ENCODE measurements around the gene RNF11.

RNF11 gene

DNA sequence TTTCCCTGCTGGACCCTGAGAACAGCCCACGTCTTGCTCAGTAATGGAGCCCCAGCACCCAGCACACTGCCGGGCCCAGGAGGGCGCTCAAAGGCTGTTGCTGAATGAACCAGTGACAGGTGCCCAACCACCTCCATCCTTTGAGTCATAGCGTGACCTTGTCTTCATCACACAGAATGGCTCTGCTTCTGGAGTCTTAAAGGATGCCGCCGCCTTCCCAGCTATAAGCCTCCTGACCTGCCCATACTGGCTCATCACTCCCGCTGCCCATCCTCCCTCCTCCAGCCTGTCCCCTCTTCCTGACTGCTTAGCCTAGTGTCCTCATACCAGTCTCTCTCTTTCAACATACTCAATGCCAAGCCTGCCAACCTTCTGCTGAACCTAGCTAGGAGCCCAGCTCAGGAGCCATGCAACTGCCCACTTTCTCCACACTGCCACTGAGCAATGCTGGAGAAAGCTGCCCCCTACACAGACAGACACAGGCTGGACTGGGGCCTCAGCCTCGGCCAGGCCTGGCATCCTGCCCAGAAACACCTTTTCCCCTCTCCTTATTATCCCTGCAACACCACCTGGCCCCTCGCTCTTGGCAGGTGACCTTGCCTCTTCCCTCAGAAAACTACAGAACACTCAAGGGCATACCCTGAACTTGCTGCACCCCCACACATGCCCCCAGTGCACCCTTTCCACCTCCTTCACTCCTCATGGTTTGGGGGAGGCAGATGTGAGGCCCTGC, 80.2 kb downstream of the RNF11 start:
- DNase-seq = no peak

DNA sequence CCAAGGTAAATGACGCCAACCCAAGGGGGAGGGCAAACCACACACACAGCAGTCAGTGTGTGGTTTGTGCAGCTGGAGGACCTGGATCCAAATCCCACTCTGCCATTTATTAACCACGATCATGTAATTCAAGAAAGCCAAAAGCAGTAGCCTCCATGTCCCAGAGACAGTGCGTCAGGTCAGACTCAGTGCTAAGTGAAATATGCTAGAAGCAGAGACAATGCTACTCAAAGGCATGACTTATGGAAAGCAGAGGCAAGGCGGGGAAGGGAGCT, 80.7 kb downstream of the RNF11 start:
- no peak for DNase-seq

DNA sequence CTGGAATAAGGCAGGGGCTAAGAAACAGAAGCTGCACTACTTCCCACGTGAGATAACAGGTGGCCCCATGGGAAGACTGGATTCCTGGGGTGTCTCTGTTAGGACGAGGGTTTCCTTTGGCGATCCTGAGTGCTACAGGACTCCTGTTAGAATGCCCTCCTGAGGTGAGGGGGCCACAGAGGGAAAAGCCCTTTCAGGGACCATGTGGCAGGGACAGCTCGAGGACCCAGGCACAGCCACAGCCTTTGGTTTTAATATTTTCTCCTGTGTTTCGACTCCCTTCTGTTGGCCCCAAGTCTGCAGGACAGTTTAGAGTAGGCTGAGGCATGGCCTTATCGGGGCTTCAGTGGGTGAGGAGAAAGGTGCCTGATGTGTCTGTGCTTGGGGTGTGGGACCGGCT, 81.7 kb downstream of the RNF11 start:
- no peak for DNase-seq

DNA sequence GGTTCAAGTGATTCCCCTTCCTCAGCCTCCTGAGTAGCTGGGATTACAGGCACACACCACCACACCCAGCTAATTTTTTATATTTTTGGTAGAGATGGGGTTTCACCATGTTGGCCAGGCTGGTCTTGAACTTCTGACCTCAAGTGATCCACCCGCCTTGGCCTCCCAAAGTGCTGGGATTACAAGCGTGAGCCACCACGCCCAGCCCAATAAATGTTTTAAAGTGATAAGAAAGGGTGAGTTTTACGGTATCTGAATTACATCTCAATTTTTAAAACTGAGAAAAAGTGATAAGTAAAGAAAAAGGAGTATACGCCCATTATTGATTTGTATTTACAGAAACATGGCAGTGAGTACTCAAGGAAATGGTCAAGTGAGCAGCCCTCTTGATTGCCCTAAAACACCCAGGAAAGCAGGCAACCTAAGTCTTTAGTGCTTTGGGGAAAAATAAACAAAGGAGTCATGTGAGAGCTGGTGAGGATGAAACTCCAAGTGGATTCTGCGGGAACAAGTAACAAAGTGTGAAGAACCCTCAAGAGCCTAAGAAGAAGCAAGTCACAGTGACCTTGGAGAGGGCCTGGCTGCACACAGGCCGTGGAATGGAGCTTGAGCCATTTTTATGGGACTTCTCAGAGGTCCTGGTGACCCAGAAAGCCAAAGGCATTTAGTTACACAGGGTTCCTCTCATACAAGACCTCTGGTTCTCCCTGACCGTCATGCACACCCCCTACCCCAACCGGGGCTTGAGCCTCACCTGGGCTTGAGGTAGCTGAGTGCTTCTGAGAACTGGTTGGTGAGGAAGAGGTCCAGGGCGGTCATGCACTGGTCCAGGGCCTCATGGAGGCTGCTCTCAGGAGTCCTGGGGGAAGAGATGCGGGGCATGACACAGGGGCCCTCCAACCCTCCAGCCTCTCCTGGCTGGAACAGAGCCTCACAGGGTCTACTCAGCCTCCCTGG, 85.2 kb downstream of the RNF11 start:
- no peak for DNase-seq

GRCh38 chr1:51321924-51322280, 85.8 kb downstream of the RNF11 start:
- DNase-seq = no peak

GRCh38 chr1:51322417-51323101, 86.5 kb downstream of the RNF11 start:
- no peak for DNase-seq

Data from stimulated activated CD4-positive, alpha-beta T cell treated with anti-CD3 and anti-CD28 coated beads, Interleukin-4, amount 100 ng/mL, for 24 hours (primary cell).